A673 (cell line): ENCODE results near the gene GABRB2.
"Not testable (repeated sequence)": the region's sequence is repeated elsewhere in the genome, so short reads cannot be mapped to it uniquely, and the experiment has no call there.

Experiments
- CTCF ChIP-seq: fragments of 300-800, 200-600 bp; sonication (generic); conservative IDR thresholded peaks from 2 replicates; pipeline ENCODE4 v1.5.1; 2017; ENCODE audit warnings: low read depth, mild to moderate bottlenecking, antibody characterized with exemption, low read length, moderate library complexity, mixed read lengths
- EZH2 ChIP-seq: fragments of 200-600 bp; sonication (generic); IDR thresholded peaks from 2 replicates; pipeline ENCODE4 v1.6.1; 2017; ENCODE audit warnings: borderline replicate concordance, low read depth, mild to moderate bottlenecking, mixed read lengths, antibody characterized with exemption, low read length; ENCODE audit not compliant: poor library complexity, severe bottlenecking

- not testable (repeated sequence) for TF ChIP-seq CTCF, EZH2
Measured at GRCh38 chr5:161505160-161505559, 41.4 kb downstream of the GABRB2 start.
